Upper lobe of right lung (tissue), 1 donor: ENCODE results near the gene GPR137. TPM values are rescaled to one million over a fixed set of nuclear protein-coding genes. Genes with fewer than 3 reads are reported as not detected.

Source experiments
- ATAC-seq: fragments of 200-7000 bp; cut with Tn5 transposase; one replicate; pipeline ENCODE4 v1.9.1; 2020; ENCODE audit warnings: mild to moderate bottlenecking, moderate library complexity
- DNase-seq: peaks from one replicate; pipeline ENCODE4 v3.0.0-alpha.2; 2020
- H3K27ac ChIP-seq: fragments of 200-600 bp; one replicate; pipeline ENCODE4 v1.8.0; 2022
- H3K27me3 ChIP-seq: fragments of 200-600 bp; one replicate; pipeline ENCODE4 v1.8.0; 2022; ENCODE audit warnings: mild to moderate bottlenecking
- H3K36me3 ChIP-seq: fragments of 200-600 bp; one replicate; pipeline ENCODE4 v1.8.0; 2022
- H3K4me1 ChIP-seq: fragments of 200-600 bp; one replicate; pipeline ENCODE4 v1.8.0; 2022
- H3K4me3 ChIP-seq: fragments of 200-600 bp; one replicate; pipeline ENCODE4 v1.8.0; 2022; ENCODE audit warnings: mild to moderate bottlenecking
- H3K9me3 ChIP-seq: fragments of 200-600 bp; one replicate; pipeline ENCODE4 v1.8.0; 2022
- CTCF ChIP-seq: fragments of 200-600 bp; IDR thresholded peaks from one replicate; pipeline ENCODE4 v1.8.0; 2022; ENCODE audit warnings: antibody characterized with exemption
- intact Hi-C: fragments of 100-400 bp; cut with DNase I; formaldehyde crosslinking; loops from one replicate; pipeline ENCODE4 v1.11.0; 2022
- total RNA-seq: library from RNA; stranded (reverse); fragmentation: NEBNext Ultra II Directional; extraction: Animal tissue kit (Norgen Biotek cat#: 25700); gene quantifications from one replicate; pipeline ENCODE4 v1.2.1, GENCODE V29; 2021
- donor health status: DM: no; HTN: yes; CAD: no; lungs with severe emphysema.

Gene GPR137
- total RNA-seq, 1 donor from 2014 or later: 38.6 TPM

- intact Hi-C loops: no loop called here
- no peaks in the 10 kb centered on the region for H3K9me3 ChIP-seq
- peaks cover 26% of the 10 kb centered on the region for H3K4me1 ChIP-seq
- peak overlapping the region; percentile 92 for H3K27ac ChIP-seq
- no peak for TF ChIP-seq CTCF
- DNase-seq (peak; percentile 79), ATAC-seq (no peak)
- H3K36me3 ChIP-seq: peaks cover 31% of the 10 kb centered on the region
- peak overlapping the region; percentile 73 for H3K4me3 ChIP-seq
- H3K27me3 ChIP-seq: no peaks in the 10 kb centered on the region
Observed at GRCh38 chr11:64268025-64268892, 17.4 kb upstream of the GPR137 start.

GRCh38 chr11:64268893-64269539 is 16.6 kb upstream of the GPR137 start:
- DNase-seq (peak; percentile 88), ATAC-seq (peak; percentile 32)
- Histone ChIP-seq H3K4me3 (peak overlapping the region; percentile 73), H3K27ac (peak overlapping the region; percentile 92), H3K9me3 (no peaks in the 10 kb centered on the region), H3K27me3 (no peaks in the 10 kb centered on the region), H3K36me3 (peaks cover 23% of the 10 kb centered on the region), H3K4me1 (peaks cover 29% of the 10 kb centered on the region)
- no peak for TF ChIP-seq CTCF
- intact Hi-C loops: no loop called here

- DNase-seq: peak; percentile 98
- intact Hi-C loops: no loop called here
- TF ChIP-seq CTCF: peak; percentile 11
- Histone ChIP-seq H3K4me1 (peaks cover 29% of the 10 kb centered on the region), H3K27ac (peak overlapping the region; percentile 92), H3K9me3 (no peaks in the 10 kb centered on the region), H3K27me3 (no peaks in the 10 kb centered on the region), H3K4me3 (peak overlapping the region; percentile 73), H3K36me3 (peaks cover 22% of the 10 kb centered on the region)
- ATAC-seq: peak; percentile 87
Observed at GRCh38 chr11:64269540-64270220, 16.0 kb upstream of the GPR137 start.

GRCh38 chr11:64275031-64275800 is 10.4 kb upstream of the GPR137 start:
- Histone ChIP-seq H3K4me3 (no peak overlapping the region), H3K27ac (no peak overlapping the region), H3K9me3 (no peaks in the 10 kb centered on the region), H3K27me3 (no peaks in the 10 kb centered on the region), H3K36me3 (peaks cover 28% of the 10 kb centered on the region), H3K4me1 (peaks cover 9% of the 10 kb centered on the region)
- intact Hi-C loops: no loop called here
- DNase-seq (no peak), ATAC-seq (no peak)
- no peak for TF ChIP-seq CTCF

- intact Hi-C loops: no loop called here
- H3K27ac ChIP-seq: no peak overlapping the region
- H3K9me3 ChIP-seq: no peaks in the 10 kb centered on the region
- H3K27me3 ChIP-seq: no peaks in the 10 kb centered on the region
- peaks cover 9% of the 10 kb centered on the region for H3K4me1 ChIP-seq
- no peak overlapping the region for H3K4me3 ChIP-seq
- ATAC-seq: no peak
- no peak for DNase-seq
- H3K36me3 ChIP-seq: peaks cover 28% of the 10 kb centered on the region
- no peak for TF ChIP-seq CTCF
Observed at GRCh38 chr11:64275841-64276240, 9.8 kb upstream of the GPR137 start.
